HEK293T (cell line): ENCODE measurements around the gene BTBD10.

Source experiments
- ARNT ChIP-seq: fragments of 450-650 bp; IDR thresholded peaks from 2 replicates; pipeline ENCODE4 v1.6.1; 2017; ENCODE audit warnings: mild to moderate bottlenecking
- CTBP1 ChIP-seq: fragments of 450-650 bp; IDR thresholded peaks from 2 replicates; pipeline ENCODE4 v1.6.1; 2016; ENCODE audit warnings: borderline replicate concordance
- ELF4 ChIP-seq: fragments of 450-650 bp; IDR thresholded peaks from 2 replicates; pipeline ENCODE4 v1.6.1; 2017; ENCODE audit warnings: antibody characterized with exemption
- FOXK2 ChIP-seq: fragments of 450-650 bp; IDR thresholded peaks from 2 replicates; pipeline ENCODE4 v1.6.1; 2016; ENCODE audit warnings: mild to moderate bottlenecking
- FOXM1 ChIP-seq: fragments of 450-650 bp; IDR thresholded peaks from 2 replicates; pipeline ENCODE4 v1.6.1; 2017; ENCODE audit warnings: mild to moderate bottlenecking, borderline replicate concordance
- HDGF ChIP-seq: fragments of 450-650 bp; IDR thresholded peaks from 2 replicates; pipeline ENCODE4 v1.6.1; 2017; ENCODE audit warnings: antibody characterized with exemption, borderline replicate concordance
- L3MBTL2 ChIP-seq: fragments of 450-650 bp; conservative IDR thresholded peaks from 2 replicates; pipeline ENCODE4 v1.6.1; 2016; ENCODE audit warnings: mild to moderate bottlenecking
- LEF1 ChIP-seq: fragments of 450-650 bp; IDR thresholded peaks from 2 replicates; pipeline ENCODE4 v1.6.1; 2017; ENCODE audit warnings: mild to moderate bottlenecking, borderline replicate concordance
- SP1 ChIP-seq: fragments of 450-650 bp; IDR thresholded peaks from 2 replicates; pipeline ENCODE4 v1.6.1; 2017
- SUZ12 ChIP-seq: fragments of 450-650 bp; IDR thresholded peaks from 2 replicates; pipeline ENCODE4 v1.6.1; 2016; ENCODE audit warnings: mild to moderate bottlenecking
- TARDBP ChIP-seq: fragments of 450-650 bp; IDR thresholded peaks from 2 replicates; pipeline ENCODE4 v1.6.1; 2016
- ZNF384 ChIP-seq: fragments of 450-650 bp; IDR thresholded peaks from 2 replicates; pipeline ENCODE4 v1.6.1; 2016
- TF ChIP-seq, protein P1 (sequence below): fragments of 450-650 bp; IDR thresholded peaks from 2 replicates; pipeline ENCODE4 v1.6.1; 2016

DNA sequence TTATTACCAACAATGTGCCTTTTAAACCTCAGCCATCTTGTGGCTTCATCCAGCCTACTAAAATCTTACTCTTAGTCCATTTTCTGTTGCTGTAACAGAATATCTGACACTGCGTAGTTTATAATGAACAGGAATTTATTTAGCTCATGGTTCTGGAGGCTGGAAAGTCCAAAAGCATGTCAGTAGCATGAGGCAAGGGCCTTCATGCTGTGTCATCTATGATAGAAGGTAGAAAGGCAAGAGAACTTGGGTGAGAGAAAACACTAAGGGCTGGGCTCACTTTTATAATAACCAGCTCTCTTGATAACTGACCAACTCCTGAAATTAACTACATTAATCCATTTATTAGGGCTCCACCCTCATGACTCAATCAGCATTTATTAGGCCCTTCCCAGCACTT is 13.5 kb downstream of the BTBD10 start:
- no peak for TF ChIP-seq ELF4
- no peak for TF ChIP-seq SUZ12
- TF ChIP-seq CTBP1, result no peak
- no peak for TF ChIP-seq ZNF384
- TF ChIP-seq SP1, result no peak
- TF ChIP-seq TARDBP, result no peak
- no peak for TF ChIP-seq HDGF
- TF ChIP-seq LEF1, result no peak
- no peak for TF ChIP-seq FOXK2
- TF ChIP-seq, protein P1, sequence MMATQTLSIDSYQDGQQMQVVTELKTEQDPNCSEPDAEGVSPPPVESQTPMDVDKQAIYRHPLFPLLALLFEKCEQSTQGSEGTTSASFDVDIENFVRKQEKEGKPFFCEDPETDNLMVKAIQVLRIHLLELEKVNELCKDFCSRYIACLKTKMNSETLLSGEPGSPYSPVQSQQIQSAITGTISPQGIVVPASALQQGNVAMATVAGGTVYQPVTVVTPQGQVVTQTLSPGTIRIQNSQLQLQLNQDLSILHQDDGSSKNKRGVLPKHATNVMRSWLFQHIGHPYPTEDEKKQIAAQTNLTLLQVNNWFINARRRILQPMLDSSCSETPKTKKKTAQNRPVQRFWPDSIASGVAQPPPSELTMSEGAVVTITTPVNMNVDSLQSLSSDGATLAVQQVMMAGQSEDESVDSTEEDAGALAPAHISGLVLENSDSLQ, result no peak
- no peak for TF ChIP-seq FOXM1
- TF ChIP-seq ARNT, result no peak
- TF ChIP-seq L3MBTL2, result no peak
